ENCODE measurements around the gene POLA1.
"Not testable (repeated sequence)": the region's sequence is repeated elsewhere in the genome, so short reads cannot be mapped to it uniquely, and the experiment has no call there.

The POLA1 gene

DNA sequence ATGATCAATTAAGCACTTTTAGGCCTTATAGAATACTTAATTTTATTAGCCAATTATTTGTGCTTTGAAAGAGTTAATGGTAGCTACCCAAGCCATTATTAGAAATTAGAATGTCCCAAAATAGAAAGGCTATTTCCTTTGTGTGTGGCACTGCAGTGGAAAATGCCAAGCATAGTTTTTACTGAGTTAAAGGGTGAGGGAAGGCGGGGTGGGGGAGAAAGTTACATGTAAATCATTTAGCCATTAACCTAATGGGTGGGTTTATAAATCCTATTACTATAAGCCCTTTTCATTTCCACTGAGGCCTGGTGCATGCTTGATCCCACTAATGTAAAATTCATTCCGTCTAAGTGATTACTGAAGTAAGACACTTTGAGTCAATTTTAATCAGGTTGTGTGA, 105.8 kb downstream of the POLA1 start:
- no peak for DNase-seq (ENCODE audit: low spot score)
- Histone ChIP-seq H3K27me3 (ENCODE audit: control insufficient read depth in 3 of 3, insufficient read depth in 3 of 3, low read depth in 1 of 3, low read length in 3 of 3) (no peaks in the 10 kb centered on the region), H3K4ac (ENCODE audit: low read length) (no peak overlapping the region), H2BK12ac (ENCODE audit: low read length) (no peak overlapping the region), H4K8ac (ENCODE audit: low read depth, low read length) (no peak overlapping the region), H2AK5ac (ENCODE audit: low read depth, low read length) (no peak overlapping the region), H3K18ac (ENCODE audit: low read length) (no peak overlapping the region), H3K4me3 (ENCODE audit: low read length in 2 of 2) (no peak overlapping the region), H3K14ac (ENCODE audit: low read length) (no peak overlapping the region), H3K9me3 (replicated peaks in 1 of 2; ENCODE audit: control insufficient read depth in 2 of 2, insufficient read depth in 1 of 2, low read depth in 1 of 2, low read length in 2 of 2) (no peaks in the 10 kb centered on the region), H2BK5ac (ENCODE audit: low read length) (no peak overlapping the region), H2BK15ac (ENCODE audit: low read length) (no peak overlapping the region), H2AFZ (ENCODE audit: low read length) (no peak overlapping the region), H3K4me1 (ENCODE audit: control insufficient read depth in 2 of 2, insufficient read depth in 1 of 2, low read depth in 1 of 2, low read length in 2 of 2) (peaks cover 0 to 2% of the 10 kb centered on the region in 2 donors), H3K4me2 (ENCODE audit: insufficient read depth, low read length, poor library complexity, severe bottlenecking) (no peak overlapping the region), H3K79me1 (ENCODE audit: low read depth, low read length) (no peaks in the 10 kb centered on the region), H2BK120ac (ENCODE audit: low read depth, low read length) (no peak overlapping the region), H3K23ac (ENCODE audit: low read depth, low read length, poor library complexity) (no peak overlapping the region), H3K27ac (replicated peaks; ENCODE audit: low read length) (no peak overlapping the region), H4K91ac (ENCODE audit: low read depth, low read length, poor library complexity) (no peak overlapping the region), H3K36me3 (replicated peaks in 1 of 2; ENCODE audit: control insufficient read depth in 2 of 2, insufficient read depth in 2 of 2, low read length in 2 of 2) (peaks cover 0 to 44% of the 10 kb centered on the region in 2 donors), H3K9ac (ENCODE audit: low read depth, low read length, poor library complexity) (no peak overlapping the region)
- no CpG with 5 or more reads among the region's 2 CpGs for WGBS, 2 donors (ENCODE audit: extremely low coverage in 2 of 2, insufficient read length in 2 of 2, insufficient replicate concordance in 1 of 2)

DNA sequence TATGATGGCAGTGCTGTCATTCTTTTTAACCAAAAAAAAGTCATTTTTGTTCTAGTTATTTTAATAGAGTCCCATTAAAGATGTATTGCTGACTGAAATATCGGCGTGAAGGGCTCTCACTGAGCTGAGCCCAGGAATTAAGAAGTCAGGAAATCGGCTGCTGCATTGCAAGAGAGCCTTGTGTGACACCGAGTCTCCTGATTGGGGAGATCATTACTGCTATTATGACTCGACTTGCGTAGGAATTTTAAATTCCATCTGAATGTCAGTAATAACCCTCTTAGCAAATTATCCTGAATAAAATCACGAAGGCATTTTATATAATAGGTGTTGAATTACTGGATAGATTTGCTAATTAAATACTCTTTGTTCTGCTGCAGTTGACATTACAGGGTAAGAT, 111.5 kb downstream of the POLA1 start:
- Histone ChIP-seq H2BK5ac (ENCODE audit: low read length) (no peak overlapping the region), H4K91ac (ENCODE audit: low read depth, low read length, poor library complexity) (no peak overlapping the region), H3K79me1 (ENCODE audit: low read depth, low read length) (no peaks in the 10 kb centered on the region), H2AFZ (ENCODE audit: low read length) (no peak overlapping the region), H3K4me1 (ENCODE audit: control insufficient read depth in 2 of 2, insufficient read depth in 1 of 2, low read depth in 1 of 2, low read length in 2 of 2) (no peaks in the 10 kb centered on the region), H3K4me2 (ENCODE audit: insufficient read depth, low read length, poor library complexity, severe bottlenecking) (no peak overlapping the region), H3K9me3 (replicated peaks in 1 of 2; ENCODE audit: control insufficient read depth in 2 of 2, insufficient read depth in 1 of 2, low read depth in 1 of 2, low read length in 2 of 2) (no peaks in the 10 kb centered on the region), H3K27me3 (ENCODE audit: control insufficient read depth in 3 of 3, insufficient read depth in 3 of 3, low read depth in 1 of 3, low read length in 3 of 3) (no peaks in the 10 kb centered on the region), H4K8ac (ENCODE audit: low read depth, low read length) (no peak overlapping the region), H3K4me3 (ENCODE audit: low read length in 2 of 2) (no peak overlapping the region), H3K18ac (ENCODE audit: low read length) (no peak overlapping the region), H3K27ac (replicated peaks; ENCODE audit: low read length) (no peak overlapping the region), H3K4ac (ENCODE audit: low read length) (no peak overlapping the region), H2BK15ac (ENCODE audit: low read length) (no peak overlapping the region), H2BK120ac (ENCODE audit: low read depth, low read length) (no peak overlapping the region), H2AK5ac (ENCODE audit: low read depth, low read length) (no peak overlapping the region), H3K36me3 (replicated peaks in 1 of 2; ENCODE audit: control insufficient read depth in 2 of 2, insufficient read depth in 2 of 2, low read length in 2 of 2) (peaks cover 0 to 32% of the 10 kb centered on the region in 2 donors), H3K23ac (ENCODE audit: low read depth, low read length, poor library complexity) (no peak overlapping the region), H2BK12ac (ENCODE audit: low read length) (no peak overlapping the region), H3K9ac (ENCODE audit: low read depth, low read length, poor library complexity) (no peak overlapping the region), H3K14ac (ENCODE audit: low read length) (no peak overlapping the region)
- no CpG with 5 or more reads among the region's 7 CpGs for WGBS, 2 donors (ENCODE audit: extremely low coverage in 2 of 2, insufficient read length in 2 of 2, insufficient replicate concordance in 1 of 2)
- no peak for DNase-seq (ENCODE audit: low spot score)

DNA sequence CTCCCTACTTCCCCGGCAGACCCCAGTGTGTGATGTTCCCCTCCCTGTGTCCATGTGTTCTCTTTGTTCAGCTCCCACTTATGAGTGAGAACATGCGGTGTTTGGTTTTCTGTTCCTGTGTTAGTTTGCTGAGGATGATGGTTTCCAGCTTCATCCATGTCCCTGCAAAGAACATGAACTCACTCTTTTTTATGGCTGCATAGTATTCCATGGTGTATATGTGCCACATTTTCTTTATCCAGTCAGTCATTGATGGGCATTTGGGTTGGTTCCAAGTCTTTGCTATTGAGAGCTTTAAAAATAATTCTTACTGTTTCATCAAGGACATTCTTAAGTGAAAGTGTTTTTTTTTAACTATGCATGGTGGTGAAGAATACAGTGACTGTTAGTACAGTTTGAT, 126.1 kb downstream of the POLA1 start:
- no CpG with 5 or more reads among the region's 2 CpGs for WGBS, 2 donors (ENCODE audit: extremely low coverage in 2 of 2, insufficient read length in 2 of 2, insufficient replicate concordance in 1 of 2)
- not testable (repeated sequence) for H3K79me1 ChIP-seq (ENCODE audit: low read depth, low read length); H2AFZ ChIP-seq (ENCODE audit: low read length); H2BK15ac ChIP-seq (ENCODE audit: low read length); H3K4me2 ChIP-seq (ENCODE audit: insufficient read depth, low read length, poor library complexity, severe bottlenecking); H3K23ac ChIP-seq (ENCODE audit: low read depth, low read length, poor library complexity); H2BK120ac ChIP-seq (ENCODE audit: low read depth, low read length); H3K4me3 ChIP-seq (ENCODE audit: low read length in 2 of 2); H3K27me3 ChIP-seq (ENCODE audit: control insufficient read depth in 3 of 3, insufficient read depth in 3 of 3, low read depth in 1 of 3, low read length in 3 of 3); H3K9me3 ChIP-seq (replicated peaks in 1 of 2; ENCODE audit: control insufficient read depth in 2 of 2, insufficient read depth in 1 of 2, low read depth in 1 of 2, low read length in 2 of 2); H3K14ac ChIP-seq (ENCODE audit: low read length); H3K18ac ChIP-seq (ENCODE audit: low read length); H4K91ac ChIP-seq (ENCODE audit: low read depth, low read length, poor library complexity); H3K9ac ChIP-seq (ENCODE audit: low read depth, low read length, poor library complexity); H2BK12ac ChIP-seq (ENCODE audit: low read length); H2BK5ac ChIP-seq (ENCODE audit: low read length); DNase-seq (ENCODE audit: low spot score); H3K4me1 ChIP-seq (ENCODE audit: control insufficient read depth in 2 of 2, insufficient read depth in 1 of 2, low read depth in 1 of 2, low read length in 2 of 2); H3K27ac ChIP-seq (replicated peaks; ENCODE audit: low read length); H4K8ac ChIP-seq (ENCODE audit: low read depth, low read length); H2AK5ac ChIP-seq (ENCODE audit: low read depth, low read length); H3K4ac ChIP-seq (ENCODE audit: low read length)
- H3K36me3 ChIP-seq (replicated peaks in 1 of 2; ENCODE audit: control insufficient read depth in 2 of 2, insufficient read depth in 2 of 2, low read length in 2 of 2), result peaks cover 0 to 69% of the 10 kb centered on the region in 2 donors

DNA sequence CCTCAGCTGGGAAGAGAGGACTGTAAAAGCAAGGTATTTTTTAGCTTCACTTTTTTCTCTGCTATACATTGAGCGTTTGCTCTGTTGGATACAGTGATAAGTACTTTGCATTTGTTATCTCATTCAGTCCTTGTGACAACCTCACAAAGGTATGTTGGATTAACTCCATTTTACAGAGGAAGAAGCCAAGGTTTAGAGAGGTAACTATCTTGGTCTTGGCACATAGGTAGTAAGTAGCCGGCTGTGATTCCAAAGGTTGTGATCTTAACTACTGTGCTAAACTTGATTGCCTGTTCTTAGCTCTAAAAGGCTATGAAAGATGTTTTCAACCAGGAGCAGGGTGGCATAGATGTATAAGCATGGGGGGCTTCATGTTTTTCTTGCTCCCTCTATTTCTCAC, 134.4 kb downstream of the POLA1 start:
- no peak for DNase-seq (ENCODE audit: low spot score)
- Histone ChIP-seq H2BK12ac (ENCODE audit: low read length) (no peak overlapping the region), H3K14ac (ENCODE audit: low read length) (no peak overlapping the region), H3K18ac (ENCODE audit: low read length) (no peak overlapping the region), H2BK120ac (ENCODE audit: low read depth, low read length) (no peak overlapping the region), H3K4ac (ENCODE audit: low read length) (no peak overlapping the region), H2AFZ (ENCODE audit: low read length) (no peak overlapping the region), H3K9me3 (replicated peaks in 1 of 2; ENCODE audit: control insufficient read depth in 2 of 2, insufficient read depth in 1 of 2, low read depth in 1 of 2, low read length in 2 of 2) (no peaks in the 10 kb centered on the region), H4K91ac (ENCODE audit: low read depth, low read length, poor library complexity) (no peak overlapping the region), H2BK5ac (ENCODE audit: low read length) (no peak overlapping the region), H4K8ac (ENCODE audit: low read depth, low read length) (no peak overlapping the region), H3K27ac (replicated peaks; ENCODE audit: low read length) (no peak overlapping the region), H3K79me1 (ENCODE audit: low read depth, low read length) (no peaks in the 10 kb centered on the region), H3K23ac (ENCODE audit: low read depth, low read length, poor library complexity) (no peak overlapping the region), H2BK15ac (ENCODE audit: low read length) (no peak overlapping the region), H3K4me1 (ENCODE audit: control insufficient read depth in 2 of 2, insufficient read depth in 1 of 2, low read depth in 1 of 2, low read length in 2 of 2) (no peaks in the 10 kb centered on the region), H3K4me3 (ENCODE audit: low read length in 2 of 2) (no peak overlapping the region), H3K9ac (ENCODE audit: low read depth, low read length, poor library complexity) (no peak overlapping the region), H3K36me3 (replicated peaks in 1 of 2; ENCODE audit: control insufficient read depth in 2 of 2, insufficient read depth in 2 of 2, low read length in 2 of 2) (peaks cover 10 to 66% of the 10 kb centered on the region in 2 donors), H2AK5ac (ENCODE audit: low read depth, low read length) (no peak overlapping the region), H3K4me2 (ENCODE audit: insufficient read depth, low read length, poor library complexity, severe bottlenecking) (no peak overlapping the region), H3K27me3 (ENCODE audit: control insufficient read depth in 3 of 3, insufficient read depth in 3 of 3, low read depth in 1 of 3, low read length in 3 of 3) (no peaks in the 10 kb centered on the region)
- no CpG with 5 or more reads among the region's 2 CpGs for whole genome bisulfite sequencing, 2 donors (ENCODE audit: extremely low coverage in 2 of 2, insufficient read length in 2 of 2, insufficient replicate concordance in 1 of 2)

Data from neuronal stem cell (in vitro differentiated cells).